Effector memory CD4-positive, alpha-beta T cell (primary cell): ENCODE measurements around the gene ZNF354C.

Experiments
- DNase-seq, 3 donors: peaks; one replicate each; pipeline ENCODE4 v3.0.0-alpha.2; 2020
- H3K27ac ChIP-seq: 2 replicates; pipeline ENCODE4 v1.7.0; 2013; ENCODE audit warnings: mild to moderate bottlenecking, low read length, moderate library complexity; ENCODE audit not compliant: insufficient read depth, poor library complexity, severe bottlenecking
- H3K27me3 ChIP-seq: replicated peaks from 2 replicates; pipeline ENCODE4 v1.7.0; 2013; ENCODE audit warnings: mild to moderate bottlenecking, low read length; ENCODE audit not compliant: insufficient read depth, control insufficient read depth, poor library complexity, severe bottlenecking
- H3K36me3 ChIP-seq: 2 replicates; pipeline ENCODE4 v1.7.0; 2013; ENCODE audit warnings: mild to moderate bottlenecking, low read length, moderate library complexity; ENCODE audit not compliant: control insufficient read depth, insufficient read depth
- H3K4me1 ChIP-seq: 2 replicates; pipeline ENCODE4 v1.7.0; 2013; ENCODE audit warnings: low read length, mild to moderate bottlenecking; ENCODE audit not compliant: control insufficient read depth, insufficient read depth, poor library complexity, severe bottlenecking
- H3K4me3 ChIP-seq: 2 replicates; pipeline ENCODE4 v1.7.0; 2013; ENCODE audit warnings: low read length, low read depth, mild to moderate bottlenecking; ENCODE audit not compliant: insufficient read depth, poor library complexity, severe bottlenecking
- H3K9me3 ChIP-seq: 2 replicates; pipeline ENCODE4 v1.7.0; 2013; ENCODE audit warnings: mild to moderate bottlenecking, low read length, moderate library complexity; ENCODE audit not compliant: control insufficient read depth
- total RNA-seq, 3 donors: gene quantifications; one replicate each; lab custom pipeline; 2026; lab: John Stamatoyannopoulos, UW

The ZNF354C gene
- 7.4 to 14.9 (median 11.8) reads per million in 3 donors for total RNA-seq

- Histone ChIP-seq H3K9me3 (no peaks in the 10 kb centered on the region), H3K27ac (peak within 1 kb of the TSS; percentile 71), H3K36me3 (peaks cover 13% of the 10 kb centered on the region), H3K4me1 (peaks cover 8% of the 10 kb centered on the region), H3K4me3 (peak within 1 kb of the TSS; percentile 71), H3K27me3 (no peaks in the 10 kb centered on the region)
- DNase-seq, result peak; percentile 61 to 77 (median 74)
These were observed at the start of gene ZNF354C for GRCh38 chr5:179060116-179061008. ZNF354C (plus strand) TSS chr5:179060373; CDS start chr5:179062069, 1,696 bp downstream.

- H3K9me3 ChIP-seq, result peaks cover 12% of the 10 kb centered on the region
- H3K36me3 ChIP-seq, result peaks cover 27% of the 10 kb centered on the region
- peak within 1 kb of the TSS; percentile 68 for H3K27ac ChIP-seq
- no peaks in the 10 kb centered on the region for H3K27me3 ChIP-seq
- H3K4me3 ChIP-seq, result peak within 1 kb of the TSS; percentile 60
- peaks cover 8% of the 10 kb centered on the region for H3K4me1 ChIP-seq
- DNase-seq, result peak; percentile 86 to 90 (median 89)
These were observed 36.5 kb upstream of the ZNF354C start, which contains the start of gene ZNF879 for GRCh38 chr5:179023528-179024189. ZNF879 (plus strand) TSS chr5:179023804; CDS start chr5:179025005, 1,201 bp downstream.

GRCh38 chr5:179033004-179033580, 27.1 kb upstream of the ZNF354C start:
- Histone ChIP-seq H3K4me1 (no peaks in the 10 kb centered on the region), H3K9me3 (peaks cover 78% of the 10 kb centered on the region), H3K27ac (no peak overlapping the region), H3K36me3 (peaks cover 50% of the 10 kb centered on the region), H3K27me3 (no peaks in the 10 kb centered on the region), H3K4me3 (peak overlapping the region; percentile 0)
- no peak for DNase-seq

- H3K27ac ChIP-seq, result no peak overlapping the region
- DNase-seq, result no peak
These were observed 15.4 kb upstream of the ZNF354C start for GRCh38 chr5:179044765-179045164.

GRCh38 chr5:179051784-179052183, 8.4 kb upstream of the ZNF354C start:
- H3K9me3 ChIP-seq, result peaks cover 5% of the 10 kb centered on the region

More at GRCh38 chr5:179044765-179045164, 15.4 kb upstream of the ZNF354C start:
- Histone ChIP-seq H3K4me3 (no peak overlapping the region), H3K9me3 (peaks cover 5% of the 10 kb centered on the region), H3K36me3 (no peaks in the 10 kb centered on the region), H3K27me3 (no peaks in the 10 kb centered on the region), H3K4me1 (no peaks in the 10 kb centered on the region)

GRCh38 chr5:179054036-179054785, 6.0 kb upstream of the ZNF354C start:
- no peak overlapping the region for H3K4me3 ChIP-seq
- H3K4me1 ChIP-seq, result no peaks in the 10 kb centered on the region
- H3K27ac ChIP-seq, result no peak overlapping the region
- no peaks in the 10 kb centered on the region for H3K9me3 ChIP-seq
- no peak for DNase-seq
- H3K27me3 ChIP-seq, result no peaks in the 10 kb centered on the region
- no peaks in the 10 kb centered on the region for H3K36me3 ChIP-seq

More at GRCh38 chr5:179051784-179052183, 8.4 kb upstream of the ZNF354C start:
- H3K4me3 ChIP-seq, result no peak overlapping the region
- H3K27me3 ChIP-seq, result no peaks in the 10 kb centered on the region
- H3K27ac ChIP-seq, result no peak overlapping the region
- H3K36me3 ChIP-seq, result no peaks in the 10 kb centered on the region
- DNase-seq, result no peak
- no peaks in the 10 kb centered on the region for H3K4me1 ChIP-seq

DNA sequence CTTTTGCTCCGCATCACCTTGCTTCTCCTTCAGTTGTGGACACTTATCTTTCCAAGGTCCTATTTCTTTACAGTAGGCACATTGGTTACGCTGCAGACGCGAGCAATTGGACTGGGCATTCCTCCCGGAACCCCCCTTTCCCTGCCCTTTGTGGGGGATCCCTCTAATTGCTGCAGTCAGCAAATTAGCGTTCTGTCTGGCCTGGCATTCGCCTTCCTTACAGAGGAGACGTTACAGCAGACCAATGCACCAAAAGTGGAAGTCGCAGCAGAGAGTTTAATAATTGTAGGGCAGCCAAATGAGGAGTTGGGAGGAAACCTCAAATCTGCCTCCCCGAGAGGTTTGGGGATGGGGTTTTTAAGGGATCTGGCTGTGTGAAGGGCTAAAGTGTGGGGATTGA, 5.3 kb upstream of the ZNF354C start:
- Histone ChIP-seq H3K4me1 (no peaks in the 10 kb centered on the region), H3K9me3 (no peaks in the 10 kb centered on the region), H3K27ac (no peak overlapping the region), H3K4me3 (no peak overlapping the region), H3K27me3 (no peaks in the 10 kb centered on the region), H3K36me3 (no peaks in the 10 kb centered on the region)
- no peak for DNase-seq

DNA sequence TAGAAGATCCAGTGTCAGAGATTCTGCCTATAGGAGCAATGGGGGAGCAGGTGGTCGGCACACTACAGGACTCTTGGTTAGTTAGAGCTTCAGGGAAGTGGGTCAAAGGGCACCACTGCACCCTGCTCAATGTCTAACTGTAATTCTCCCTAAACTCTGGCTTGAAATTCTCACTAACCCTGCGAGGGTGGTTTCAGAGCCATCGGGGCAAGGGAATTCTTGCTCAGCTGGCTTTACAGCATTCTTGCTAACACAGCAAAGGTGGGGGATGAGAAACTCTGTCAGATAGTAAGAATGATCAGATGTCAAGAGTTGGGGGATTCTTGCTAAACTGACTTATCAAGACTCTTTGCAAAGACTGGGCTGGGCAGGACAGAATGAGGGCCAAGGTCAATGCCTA, 4.7 kb upstream of the ZNF354C start:
- no peaks in the 10 kb centered on the region for H3K9me3 ChIP-seq
- no peak overlapping the region for H3K27ac ChIP-seq
- no peaks in the 10 kb centered on the region for H3K27me3 ChIP-seq
- no peaks in the 10 kb centered on the region for H3K36me3 ChIP-seq
- H3K4me3 ChIP-seq, result no peak overlapping the region
- no peak for DNase-seq
- H3K4me1 ChIP-seq, result no peaks in the 10 kb centered on the region

- no peak overlapping the region for H3K4me3 ChIP-seq
- DNase-seq, result no peak
- H3K9me3 ChIP-seq, result no peaks in the 10 kb centered on the region
- H3K4me1 ChIP-seq, result peaks cover 2% of the 10 kb centered on the region
- no peaks in the 10 kb centered on the region for H3K27me3 ChIP-seq
- no peaks in the 10 kb centered on the region for H3K36me3 ChIP-seq
- no peak overlapping the region for H3K27ac ChIP-seq
These were observed 4.3 kb upstream of the ZNF354C start for GRCh38 chr5:179055841-179056240.
